ENCODE results near the gene HELLS. TPM values are rescaled to one million over a fixed set of nuclear protein-coding genes. Genes with fewer than 3 reads are reported as not detected.
"Not testable (repeated sequence)": the region's sequence is repeated elsewhere in the genome, so short reads cannot be mapped to it uniquely, and the experiment has no call there.

Gene HELLS
- total RNA-seq, 1 experiment from 2014 or later, result 291 TPM

GRCh38 chr10:94524711-94525110 is 20.9 kb upstream of the HELLS start:
- H2BK15ac ChIP-seq (ENCODE audit: low read depth, low read length), result no peak overlapping the region
- no peak for DNase-seq
- no peak overlapping the region for H2BK120ac ChIP-seq (ENCODE audit: low read depth, low read length, poor library complexity, severe bottlenecking)
- no peak overlapping the region for H4K8ac ChIP-seq (replicated peaks; ENCODE audit: insufficient read length, low read depth, low read length)
- no peak overlapping the region for H3K27ac ChIP-seq (ENCODE audit: insufficient read length, low read depth, low read length)
- no peak overlapping the region for H3K56ac ChIP-seq (ENCODE audit: insufficient read length, low read depth, low read length)
- WGBS (ENCODE audit: extremely low coverage, insufficient read length, low lambda C conversion rate), result no CpG with 5 or more reads among the region's 5 CpGs
- H3K9ac ChIP-seq (ENCODE audit: extremely low read depth, insufficient read length, low read length), result no peak overlapping the region
- no peak overlapping the region for H3K4me2 ChIP-seq (ENCODE audit: insufficient read depth, insufficient read length, low read length)
- H3T11ph ChIP-seq (ENCODE audit: low read length), result no peak overlapping the region
- H3K9me3 ChIP-seq (ENCODE audit: control insufficient read depth, low read depth, low read length), result no peaks in the 10 kb centered on the region
- H3K14ac ChIP-seq (ENCODE audit: insufficient read depth, low read length), result no peak overlapping the region
- H2BK5ac ChIP-seq (ENCODE audit: insufficient read length, low read length), result no peak overlapping the region
- no peak overlapping the region for H2BK12ac ChIP-seq (ENCODE audit: insufficient read length, low read depth, low read length)
- no peaks in the 10 kb centered on the region for H3K36me3 Mint-ChIP-seq (ENCODE audit: insufficient read depth in 1 of 3, low read depth in 3 of 3)
- H3K18ac ChIP-seq (ENCODE audit: insufficient read length, low read depth, low read length), result no peak overlapping the region
- no peak overlapping the region for H3K4me3 Mint-ChIP-seq
- H3K79me2 ChIP-seq (ENCODE audit: insufficient read depth, low read length), result no peaks in the 10 kb centered on the region
- no peaks in the 10 kb centered on the region for H3K79me1 ChIP-seq (ENCODE audit: insufficient read depth, low read depth, low read length, poor library complexity, severe bottlenecking)
- H3K27ac Mint-ChIP-seq, result no peak overlapping the region
- no peak overlapping the region for H2BK20ac ChIP-seq (ENCODE audit: low read depth, low read length, poor library complexity, severe bottlenecking)
- no peak overlapping the region for H4K91ac ChIP-seq (ENCODE audit: insufficient read length, low read depth, low read length)
- H3K4ac ChIP-seq (ENCODE audit: low read depth, low read length), result no peak overlapping the region
- no peak overlapping the region for H4K5ac ChIP-seq (ENCODE audit: insufficient read length, low read depth, low read length)
- no peak overlapping the region for H2AK5ac ChIP-seq (ENCODE audit: insufficient read length, low read length)
- H3K27me3 Mint-ChIP-seq (ENCODE audit: low read depth), result no peaks in the 10 kb centered on the region
- no peak for TF ChIP-seq CTCF (conservative IDR thresholded peaks at IDR 0.05)
- H2AFZ ChIP-seq (ENCODE audit: low read length), result no peak overlapping the region
- no peaks in the 10 kb centered on the region for H3K4me1 ChIP-seq (ENCODE audit: insufficient read depth, low read length)
- no peak overlapping the region for H3K23ac ChIP-seq (ENCODE audit: insufficient read length, low read depth, low read length)
- no peaks in the 10 kb centered on the region for H3K9me3 Mint-ChIP-seq
- H3K4me1 Mint-ChIP-seq, result peaks cover 0 to 7% of the 10 kb centered on the region in 2 experiments; a peak in 1 of 4 replicates
- no peaks in the 10 kb centered on the region for H3K23me2 ChIP-seq (ENCODE audit: insufficient read length, low read depth, low read length, poor library complexity, severe bottlenecking)
- H3K27me3 ChIP-seq (ENCODE audit: insufficient read depth, low read length), result no peaks in the 10 kb centered on the region
- no peaks in the 10 kb centered on the region for H4K20me1 ChIP-seq (ENCODE audit: control insufficient read depth, insufficient read depth, insufficient read length)

- H3K27me3 Mint-ChIP-seq (ENCODE audit: low read depth), result not testable (repeated sequence)
Measured at GRCh38 chr10:94531550-94531949, 14.0 kb upstream of the HELLS start.

More at GRCh38 chr10:94531550-94531949, 14.0 kb upstream of the HELLS start:
- not testable (repeated sequence) for H3K56ac ChIP-seq (ENCODE audit: insufficient read length, low read depth, low read length); H4K91ac ChIP-seq (ENCODE audit: insufficient read length, low read depth, low read length); H3K14ac ChIP-seq (ENCODE audit: insufficient read depth, low read length); H3K27ac ChIP-seq (ENCODE audit: insufficient read length, low read depth, low read length); H4K5ac ChIP-seq (ENCODE audit: insufficient read length, low read depth, low read length); H3T11ph ChIP-seq (ENCODE audit: low read length); H3K4me1 Mint-ChIP-seq; H2BK20ac ChIP-seq (ENCODE audit: low read depth, low read length, poor library complexity, severe bottlenecking); H3K4ac ChIP-seq (ENCODE audit: low read depth, low read length); H3K23ac ChIP-seq (ENCODE audit: insufficient read length, low read depth, low read length); H3K23me2 ChIP-seq (ENCODE audit: insufficient read length, low read depth, low read length, poor library complexity, severe bottlenecking); H2BK120ac ChIP-seq (ENCODE audit: low read depth, low read length, poor library complexity, severe bottlenecking); H3K36me3 Mint-ChIP-seq (ENCODE audit: insufficient read depth in 1 of 3, low read depth in 3 of 3); H3K9me3 ChIP-seq (ENCODE audit: control insufficient read depth, low read depth, low read length); H4K8ac ChIP-seq (replicated peaks; ENCODE audit: insufficient read length, low read depth, low read length); H2BK15ac ChIP-seq (ENCODE audit: low read depth, low read length); H2BK12ac ChIP-seq (ENCODE audit: insufficient read length, low read depth, low read length); H3K4me2 ChIP-seq (ENCODE audit: insufficient read depth, insufficient read length, low read length); H2AK5ac ChIP-seq (ENCODE audit: insufficient read length, low read length); H3K27me3 ChIP-seq (ENCODE audit: insufficient read depth, low read length); H3K27ac Mint-ChIP-seq; H2AFZ ChIP-seq (ENCODE audit: low read length); H3K4me1 ChIP-seq (ENCODE audit: insufficient read depth, low read length); DNase-seq; H4K20me1 ChIP-seq (ENCODE audit: control insufficient read depth, insufficient read depth, insufficient read length); H3K79me2 ChIP-seq (ENCODE audit: insufficient read depth, low read length); H3K9me3 Mint-ChIP-seq; H3K9ac ChIP-seq (ENCODE audit: extremely low read depth, insufficient read length, low read length); H3K18ac ChIP-seq (ENCODE audit: insufficient read length, low read depth, low read length); H3K4me3 Mint-ChIP-seq; H3K79me1 ChIP-seq (ENCODE audit: insufficient read depth, low read depth, low read length, poor library complexity, severe bottlenecking); H2BK5ac ChIP-seq (ENCODE audit: insufficient read length, low read length)

All from H9 (cell line).